Amniotic stem cell (primary cell): ENCODE data around the gene SLC17A7.
A peak's percentile ranks its signal among the peaks of the same experiment; 100 is the strongest.
"Not testable (repeated sequence)": the region's sequence is repeated elsewhere in the genome, so short reads cannot be mapped to it uniquely, and the experiment has no call there.

ENCODE experiments used
- DNase-seq: peaks from one replicate; lab custom pipeline; 2025; lab: John Stamatoyannopoulos, UW

SLC17A7 gene

DNA sequence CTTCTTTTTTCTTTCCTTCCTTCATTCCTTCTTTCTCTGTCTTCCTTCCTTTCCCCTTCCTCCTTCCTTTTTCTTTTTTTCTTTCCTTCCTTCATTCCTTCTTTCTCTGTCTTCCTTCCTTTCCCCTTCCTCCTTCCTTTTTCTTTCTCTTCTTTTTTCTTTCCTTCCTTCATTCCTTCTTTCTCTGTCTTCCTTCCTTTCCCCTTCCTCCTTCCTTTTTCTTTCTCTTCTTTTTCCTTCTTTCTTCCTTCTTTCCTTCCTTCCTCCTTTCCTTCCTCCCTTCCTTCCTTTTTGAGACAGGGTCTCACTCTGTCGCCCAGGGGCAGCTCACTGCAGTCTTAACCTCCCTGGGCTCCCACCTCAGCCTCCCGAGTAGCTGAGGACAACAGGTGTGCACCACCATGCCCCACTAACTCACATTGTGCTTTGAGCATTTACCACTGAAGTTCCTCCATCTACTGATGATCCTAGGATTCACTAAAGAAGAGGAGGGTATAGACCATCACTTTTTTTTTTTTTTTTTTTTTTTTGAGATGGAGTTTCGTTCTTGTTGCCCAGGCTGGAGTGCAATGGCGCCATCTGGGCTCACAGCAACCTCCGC lies 2.9 kb upstream of the SLC17A7 start:
- DNase-seq: not testable (repeated sequence)

DNA sequence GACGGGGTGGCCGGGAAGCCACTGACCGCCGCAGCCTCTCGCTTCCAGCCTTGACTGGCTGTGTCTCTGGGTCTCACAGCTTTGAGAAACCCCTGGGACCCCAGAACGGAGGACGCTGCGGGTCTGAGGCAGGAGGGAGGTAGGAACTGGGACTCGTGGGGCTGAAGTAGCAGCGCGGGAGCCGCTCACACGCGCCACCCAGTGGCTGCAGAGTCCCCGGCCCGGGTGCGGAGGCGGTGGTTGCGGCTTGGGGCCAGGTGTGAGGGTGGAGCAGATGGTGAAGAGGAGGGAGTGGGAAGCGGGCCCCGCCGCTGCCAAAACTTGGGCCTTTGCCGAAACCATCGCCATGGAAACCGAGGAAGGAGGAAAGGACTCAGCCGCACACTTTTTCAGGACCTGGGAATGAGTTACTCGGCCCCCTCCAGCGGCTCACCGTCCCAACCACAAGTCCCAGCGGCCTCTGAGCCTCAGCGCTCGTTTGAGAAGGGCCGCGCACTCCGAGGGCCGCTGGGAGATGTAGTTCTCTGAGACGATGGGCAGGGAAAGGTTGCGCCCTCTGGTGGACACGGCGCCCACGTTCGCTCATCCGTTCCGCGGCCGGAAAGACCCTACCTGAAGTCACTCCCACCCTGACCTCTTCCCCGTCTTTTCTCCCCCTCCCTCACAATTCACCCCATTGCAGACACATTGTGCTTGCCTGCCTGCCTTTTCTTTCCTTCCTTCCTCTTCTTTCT lies 2.2 kb upstream of the SLC17A7 start:
- DNase-seq: peak; percentile 87

DNA sequence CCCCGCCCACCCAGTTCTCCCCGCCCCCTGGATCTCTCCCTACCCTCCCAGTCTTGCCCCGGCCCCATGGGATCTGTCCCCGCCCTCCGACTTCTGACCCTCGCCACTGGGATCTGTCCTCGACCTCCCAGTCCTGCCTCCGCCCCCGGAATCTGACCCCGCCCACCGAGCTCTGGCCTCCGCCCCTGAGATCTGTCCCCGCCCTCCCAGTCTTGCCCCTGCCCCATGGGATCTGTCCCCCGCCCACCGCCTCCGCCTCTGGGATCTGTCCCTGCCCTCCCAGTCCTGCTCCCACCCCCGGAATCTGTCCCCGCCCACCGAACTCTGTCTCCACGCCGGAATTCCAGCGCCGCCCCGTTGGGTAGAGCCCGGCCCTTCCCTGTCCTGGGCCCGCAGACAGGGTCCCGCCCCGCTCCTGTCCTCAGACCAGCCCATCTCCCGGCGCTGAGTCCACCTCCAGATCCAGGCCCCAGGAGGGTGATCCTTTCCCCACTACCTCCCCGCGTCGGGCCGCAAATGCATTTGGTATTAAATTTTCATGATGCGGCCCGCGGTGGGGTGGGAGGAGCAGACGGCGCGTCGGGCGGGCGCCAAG lies 1.5 kb upstream of the SLC17A7 start:
- peak; percentile 58 for DNase-seq

DNA sequence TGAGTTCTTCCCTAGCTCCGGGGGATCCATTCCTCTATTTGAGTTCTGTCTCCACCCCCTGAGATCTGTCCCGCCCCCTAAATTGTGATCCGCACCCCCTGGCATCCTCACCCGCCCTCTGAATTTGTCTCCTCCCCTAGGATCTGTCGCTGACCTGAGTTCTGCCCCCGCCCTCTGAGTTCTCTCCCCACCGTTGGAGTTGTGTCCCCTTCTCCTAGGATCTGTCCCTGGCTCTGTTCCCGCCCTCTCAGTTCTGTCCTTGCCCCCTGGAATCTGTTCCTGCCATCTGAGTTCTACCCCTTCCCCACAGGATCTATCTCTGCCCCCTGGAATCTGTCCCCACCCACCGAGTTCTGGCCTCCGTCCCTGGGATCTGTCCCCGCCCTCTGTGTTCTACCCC lies 1.0 kb upstream of the SLC17A7 start:
- DNase-seq: no peak

DNA sequence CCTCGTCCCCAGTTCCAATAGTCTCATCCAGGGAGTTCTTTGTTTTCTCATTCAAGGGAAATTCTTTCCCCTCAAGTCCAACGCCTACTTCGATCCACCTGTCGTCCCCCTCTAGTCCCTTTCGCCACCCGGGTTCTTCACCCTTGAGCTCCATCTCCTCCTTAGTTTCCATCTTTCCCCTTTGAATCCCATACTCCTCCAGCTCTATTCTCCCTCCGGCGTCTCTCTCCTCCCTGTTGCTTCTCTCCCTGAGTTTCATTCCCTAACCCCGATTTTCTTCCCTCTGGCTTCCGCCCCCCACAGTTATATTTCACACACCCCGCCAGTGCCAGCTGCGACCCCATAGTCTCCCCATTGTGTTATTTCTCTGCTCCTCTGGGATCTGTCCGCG lies 628 bp upstream of the SLC17A7 start:
- DNase-seq: no peak

DNA sequence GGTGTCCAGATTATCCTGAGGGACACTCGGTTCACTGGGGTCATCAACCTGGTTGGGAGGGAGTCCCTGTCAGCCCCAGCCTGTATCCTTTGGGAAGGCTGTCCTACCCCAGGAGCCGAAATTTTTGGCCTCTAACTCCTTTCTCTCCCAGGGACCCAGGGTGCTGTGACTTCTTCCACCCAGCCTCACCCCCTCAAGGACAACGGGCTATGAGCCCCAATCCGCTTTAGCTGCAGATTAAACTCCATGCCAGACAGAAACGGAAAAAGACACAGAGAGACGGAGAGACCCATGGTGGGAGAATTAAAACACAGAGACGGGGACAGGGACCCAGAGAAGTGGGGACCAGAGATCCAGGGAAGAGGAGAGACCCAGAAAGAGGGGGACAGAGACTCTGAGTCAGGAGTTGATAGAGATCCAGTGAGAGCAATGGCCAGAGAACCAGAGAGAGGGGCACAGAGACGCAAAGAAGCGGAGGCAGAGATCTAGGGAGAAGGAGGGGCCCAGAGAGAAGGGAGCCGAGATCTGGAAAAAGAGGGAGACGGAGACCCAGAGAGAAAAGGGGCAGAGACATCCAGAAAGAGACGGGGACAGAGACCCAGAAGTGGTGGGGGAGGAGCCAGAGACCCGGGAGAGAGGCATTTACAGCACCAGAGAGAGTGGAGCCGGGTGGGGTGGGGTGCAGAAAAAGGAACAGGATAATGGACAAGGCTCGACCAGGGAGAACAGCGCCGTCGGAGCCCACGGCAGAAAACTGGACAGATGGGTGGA lies 703 bp downstream of the SLC17A7 start:
- no peak for DNase-seq

DNA sequence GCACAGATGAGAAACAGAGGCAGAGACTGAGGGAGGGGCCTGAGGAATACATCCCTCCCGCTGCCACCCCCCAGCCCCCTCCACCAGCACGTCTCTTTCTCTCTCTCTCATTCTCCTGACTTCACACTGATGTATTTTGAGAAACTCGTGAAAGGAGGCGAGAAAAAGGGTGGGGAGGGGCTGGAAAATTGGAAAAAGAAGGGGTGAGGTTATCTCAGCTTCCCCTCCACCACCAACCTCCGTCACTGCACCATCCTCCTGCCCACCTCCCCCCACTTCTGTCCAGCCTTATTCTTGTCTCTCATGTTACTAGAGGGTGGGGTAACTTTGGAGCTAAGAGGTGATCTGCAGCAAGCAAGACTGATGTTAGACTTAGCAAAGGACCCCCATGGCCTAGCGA lies 1.5 kb downstream of the SLC17A7 start:
- no peak for DNase-seq

DNA sequence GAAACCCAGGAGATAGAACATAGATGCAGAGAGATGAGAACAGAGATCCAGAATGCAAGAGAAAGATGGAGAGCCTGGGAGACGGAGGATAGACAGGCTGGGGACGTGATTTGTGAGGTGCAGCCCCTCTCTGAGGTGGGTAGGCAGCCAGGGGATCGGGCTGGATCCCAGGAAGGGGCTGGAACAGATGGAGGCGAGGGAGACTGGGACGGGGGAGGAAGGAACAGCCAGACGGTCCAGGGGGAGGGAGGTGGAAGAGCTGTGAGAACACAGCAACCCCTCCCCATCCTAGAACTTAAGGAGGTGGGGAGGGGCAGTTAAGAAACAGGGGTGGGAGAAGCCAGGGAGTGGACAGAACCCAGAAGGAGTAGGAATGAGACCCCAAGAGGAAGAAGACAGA lies 3.1 kb downstream of the SLC17A7 start:
- no peak for DNase-seq

DNA sequence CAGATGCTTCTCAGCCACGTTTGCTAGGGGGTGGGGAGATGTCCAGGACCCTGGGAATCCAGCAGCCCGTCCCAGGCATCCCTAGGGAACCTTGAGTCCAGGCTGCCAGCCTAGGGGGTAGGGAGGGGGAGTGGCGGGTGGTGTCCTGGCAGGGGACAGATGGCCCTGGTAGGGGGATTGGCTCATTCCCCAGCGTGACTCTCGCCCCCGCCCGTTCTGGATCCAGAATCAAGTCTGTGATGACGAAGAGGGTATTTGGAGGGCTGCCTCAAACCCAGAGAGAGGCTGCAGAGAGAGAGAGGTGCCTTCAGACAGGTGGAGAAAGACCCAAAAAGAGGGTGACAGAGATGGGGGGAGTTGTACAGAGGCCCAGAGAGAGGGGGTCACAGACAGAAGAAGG lies 4.1 kb downstream of the SLC17A7 start:
- DNase-seq: no peak

- DNase-seq: no peak
Measured at GRCh38 chr19:49436381-49437017, 4.8 kb downstream of the SLC17A7 start.

GRCh38 chr19:49435670-49436069 lies 5.7 kb downstream of the SLC17A7 start:
- DNase-seq: no peak

- DNase-seq: no peak
Measured at GRCh38 chr19:49434907-49435583, 6.3 kb downstream of the SLC17A7 start.

DNA sequence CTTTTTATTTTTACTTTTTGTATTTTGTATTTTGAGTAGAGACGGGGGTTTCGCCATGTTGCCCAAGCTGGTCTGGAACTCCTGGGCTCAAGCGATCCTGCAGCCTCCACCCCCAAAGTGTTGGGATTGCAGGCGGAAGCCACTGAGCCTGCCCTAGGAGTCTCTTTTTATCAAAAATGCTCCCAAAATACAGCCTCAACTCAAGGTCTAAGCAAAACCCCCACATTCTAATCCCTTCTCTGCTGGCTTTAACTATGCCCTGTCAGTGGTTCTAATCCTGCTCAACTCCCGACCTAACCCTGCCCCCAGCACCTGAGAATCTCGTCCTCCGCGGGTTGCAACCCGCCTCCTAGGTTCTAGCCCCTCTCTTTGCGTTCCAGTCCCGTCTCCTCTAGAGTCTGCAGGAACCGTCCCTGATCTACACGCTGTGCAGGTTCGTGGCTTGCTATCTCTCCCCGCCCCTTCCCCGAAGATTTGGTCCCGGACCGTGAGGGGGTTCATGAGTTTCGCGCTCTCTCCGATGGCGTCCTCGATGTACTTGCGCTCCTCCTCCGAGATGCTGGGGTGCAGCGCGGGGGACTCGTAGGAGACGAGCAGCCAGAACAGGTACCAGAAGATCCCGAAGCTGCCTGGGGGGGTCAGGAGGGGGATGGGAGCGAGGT lies 8.0 kb downstream of the SLC17A7 start:
- DNase-seq: no peak

DNA sequence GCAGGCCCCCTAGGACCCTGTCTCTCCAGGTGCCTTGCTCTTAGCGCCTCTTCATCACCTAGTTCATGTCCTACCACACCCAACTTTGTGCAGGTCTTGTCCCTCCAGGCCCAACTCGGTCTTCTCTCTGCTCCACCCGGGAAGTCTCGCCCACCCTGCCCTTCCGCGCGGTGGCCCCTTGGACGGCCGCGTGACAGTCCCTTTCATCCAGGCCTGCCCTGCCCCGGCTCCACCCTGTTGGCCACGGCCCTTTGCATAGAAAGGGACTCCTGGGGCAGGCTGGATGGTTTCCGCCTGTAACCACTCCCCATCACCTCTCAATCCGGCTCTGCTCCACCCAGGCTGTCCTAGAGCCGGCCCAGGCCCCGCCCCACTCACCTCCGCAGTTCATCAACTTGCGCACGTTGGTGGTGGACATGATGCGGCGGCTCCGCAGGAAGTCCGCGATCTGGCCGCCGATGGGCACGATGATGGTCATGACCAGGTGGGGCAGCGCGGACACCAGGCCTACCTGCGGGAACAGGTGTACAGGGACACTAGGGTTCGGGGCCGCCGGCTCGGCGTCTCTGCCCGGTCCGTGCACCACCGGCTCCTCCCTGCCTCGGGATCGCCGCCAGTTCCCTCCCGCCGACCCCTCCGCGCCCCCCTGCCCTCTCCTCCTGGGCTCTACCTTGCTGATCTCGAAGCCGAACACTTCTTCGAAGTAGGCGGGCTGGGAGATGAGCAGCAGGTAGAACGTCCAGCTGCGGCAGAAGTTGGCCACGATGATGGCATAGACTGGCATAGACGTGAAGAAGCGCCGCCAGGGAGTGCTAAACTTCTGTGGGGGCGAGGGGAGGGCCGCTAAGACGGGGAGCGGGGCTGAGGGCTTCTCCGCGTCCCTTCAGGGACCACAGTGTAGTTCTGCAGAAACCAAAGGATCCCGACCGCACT lies 8.9 kb downstream of the SLC17A7 start:
- no peak for DNase-seq

DNA sequence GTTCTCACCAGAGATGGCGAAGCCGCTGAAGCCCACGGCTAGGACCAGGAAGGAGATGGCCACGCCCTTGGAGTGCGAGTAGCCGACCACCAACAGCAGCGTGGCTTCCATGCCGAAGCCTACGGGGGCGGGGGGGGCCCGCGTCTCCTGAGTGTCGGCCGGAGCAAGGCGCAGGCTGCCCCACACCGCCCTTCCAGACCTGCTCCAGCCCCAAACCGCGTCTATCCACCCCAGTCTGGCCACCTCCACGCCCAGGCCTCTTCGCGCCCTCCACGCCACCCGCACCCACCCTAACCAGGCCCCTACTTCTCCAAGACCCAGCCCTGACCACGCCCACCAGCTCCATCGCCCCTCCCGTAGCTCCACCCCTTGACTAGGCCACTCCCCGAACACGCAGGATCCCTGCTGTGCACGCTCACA lies 10.0 kb downstream of the SLC17A7 start:
- DNase-seq: no peak

GRCh38 chr19:49430678-49431329 lies 10.5 kb downstream of the SLC17A7 start:
- no peak for DNase-seq

DNA sequence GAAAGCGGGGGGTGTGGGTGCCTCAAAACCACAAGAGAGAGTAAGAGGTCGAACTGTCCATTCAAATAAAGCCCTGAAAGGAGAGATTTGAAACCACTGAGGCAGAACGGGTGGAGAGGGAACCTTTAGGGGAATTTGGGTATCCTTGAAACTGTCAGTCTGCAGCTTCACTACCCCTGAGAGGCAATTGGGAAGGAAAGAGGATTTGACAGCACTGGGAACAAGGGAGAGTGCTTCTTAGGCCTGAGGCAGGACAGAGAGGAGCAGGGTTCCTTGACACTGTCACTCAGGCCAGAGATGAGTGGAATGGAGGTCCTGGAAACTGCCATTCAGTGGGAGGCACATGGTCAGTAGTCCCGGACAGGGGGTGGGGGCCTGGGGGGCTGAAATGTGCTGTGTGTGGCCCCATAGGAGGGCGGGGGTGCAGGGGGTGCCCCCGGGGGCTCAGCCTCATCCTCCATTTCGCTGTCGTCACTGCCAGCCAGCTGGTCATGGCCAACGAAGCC lies 11.1 kb downstream of the SLC17A7 start:
- DNase-seq: no peak

DNA sequence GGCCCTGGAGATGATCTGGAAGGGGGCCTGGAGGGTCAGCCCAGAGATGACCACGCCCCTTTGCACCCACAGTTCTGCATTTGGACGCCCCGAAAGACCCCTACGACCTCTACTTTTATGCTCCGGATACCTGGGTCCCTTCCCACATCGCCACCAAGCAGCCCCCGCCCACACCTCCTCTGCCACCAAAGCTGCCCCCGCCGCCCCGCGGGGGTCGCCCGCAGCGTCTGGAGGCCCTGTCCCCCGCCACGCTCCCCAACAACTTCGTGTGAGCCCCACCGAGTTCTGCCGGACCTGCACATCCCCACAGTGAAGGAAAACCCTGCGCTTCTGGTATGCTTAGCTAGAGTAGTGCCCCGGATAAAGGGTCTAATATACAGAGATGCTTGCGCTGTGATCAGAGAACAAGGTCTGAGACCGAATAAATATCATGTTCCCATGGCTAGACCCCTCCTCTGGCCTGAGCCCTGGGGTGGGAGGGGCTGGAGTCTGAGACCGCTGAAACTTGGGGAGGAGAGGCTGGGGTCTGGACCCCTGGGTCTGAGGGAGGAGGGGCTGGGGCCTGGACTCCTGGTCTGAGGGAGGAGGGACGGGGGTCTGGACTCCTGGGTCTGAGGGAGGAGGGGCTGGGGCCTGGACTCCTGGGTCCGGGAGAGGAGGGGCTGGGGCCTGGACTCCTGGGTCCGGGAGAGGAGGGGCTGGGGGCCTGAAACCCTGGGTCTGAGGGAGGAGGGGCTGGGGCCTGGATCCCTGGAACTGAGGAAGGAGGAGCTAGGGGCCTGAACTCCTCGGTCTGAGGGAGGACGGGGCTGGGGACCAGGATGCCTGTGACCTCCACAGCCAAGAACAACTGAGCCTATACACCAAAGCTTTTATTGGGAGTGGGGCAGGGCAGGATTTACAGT lies 12.5 kb downstream of the SLC17A7 start:
- no peak for DNase-seq
